Esophagus squamous epithelium (tissue), 5 donors: ENCODE measurements around the gene UBE2V1. TPM values are rescaled to one million over a fixed set of nuclear protein-coding genes. Genes with fewer than 3 reads are reported as not detected.
A peak's percentile ranks its signal among the peaks of the same experiment; 100 is the strongest.

Source experiments
- DNase-seq: peaks from one replicate; lab custom pipeline; 2025; lab: John Stamatoyannopoulos, UW
- H3K27ac ChIP-seq, 4 donors: fragments of 200-600 bp; sonication (generic); one replicate each; pipeline ENCODE4 v1.5.1; 2016 to 2019; ENCODE audit warnings: mild to moderate bottlenecking in 1 of 4
- H3K27me3 ChIP-seq, 4 donors: fragments of 200-600 bp; sonication (generic); 1 replicate in 3 of 4; 2 replicates in 1 of 4; pipeline versions ENCODE4 v1.5.1 to v1.6.0; 2017 to 2021; ENCODE audit warnings: antibody characterized with exemption in 1 of 4
- H3K36me3 ChIP-seq, 3 donors: fragments of 200-600 bp; sonication (generic); one replicate each; pipeline ENCODE4 v1.5.1; 2016 to 2019
- H3K4me1 ChIP-seq, 3 donors: fragments of 200-600 bp; sonication (generic); one replicate each; pipeline ENCODE4 v1.5.1; 2017 to 2019
- H3K4me3 ChIP-seq, 4 donors: fragments of 200-600 bp; sonication (generic); 1 replicate in 3 of 4; 2 replicates in 1 of 4; pipeline ENCODE4 v1.5.1; 2016 to 2019; ENCODE audit warnings: mild to moderate bottlenecking in 2 of 4, moderate library complexity in 1 of 4
- H3K9me3 ChIP-seq, 3 donors: fragments of 200-600 bp; sonication (generic); one replicate each; pipeline ENCODE4 v1.5.1; 2016 to 2019
- CTCF ChIP-seq, 6 experiments: fragments of 450-650 bp in 4 of 6; fragments of 200-600 bp in 2 of 6; sonication (generic) in 2 of 6; IDR thresholded peaks; one replicate each; pipeline ENCODE4 v1.5.1; 2016 to 2019; ENCODE audit warnings: antibody characterized with exemption in 6 of 6, mild to moderate bottlenecking in 4 of 6, moderate library complexity in 4 of 6
- POLR2A ChIP-seq, 4 donors: fragments of 450-650 bp; IDR thresholded peaks; one replicate each; pipeline ENCODE4 v1.6.1; 2017; ENCODE audit warnings: antibody characterized with exemption in 4 of 4, mild to moderate bottlenecking in 4 of 4, moderate library complexity in 3 of 4
- WGBS, 2 donors: methylation state at CpG; one replicate each; pipeline ENCODE4 v1.1.5; 2018; 5-methylcytosine and 5-hydroxymethylcytosine counted together
- intact Hi-C: fragments of 100-400 bp; cut with DNase I; formaldehyde crosslinking; loops from one replicate; pipeline ENCODE4 v1.15.0; 2022
- total RNA-seq, 4 donors: library from RNA; depleted of rRNA; stranded (reverse); fragments of >200 nt; gene quantifications; one replicate each; pipeline ENCODE4 v1.1.0, GENCODE V29; 2016
- donor health status: DM: yes; HTN: yes; CAD: no.

Gene UBE2V1
- total RNA-seq, 4 donors from 2014 or later, result 44.4 to 80.7 (median 63.4) TPM

- Histone ChIP-seq H3K27ac (peak overlapping the region in 3 of 4 donors; percentile 13 to 64 (median 59)), H3K9me3 (no peaks in the 10 kb centered on the region), H3K4me1 (peaks cover 0 to 86% (median 14%) of the 10 kb centered on the region in 3 donors), H3K36me3 (peaks cover 10 to 100% (median 25%) of the 10 kb centered on the region in 3 donors), H3K27me3 (no peaks in the 10 kb centered on the region), H3K4me3 (no peak overlapping the region)
- 56 to 89% methylated on average over 1 of the region's 1 CpG for WGBS, 2 donors
- DNase-seq, result no peak
- intact Hi-C loops, result no loop called here
- no peak for TF ChIP-seq POLR2A (IDR thresholded peaks at IDR 0.05)
- no peak for TF ChIP-seq CTCF (IDR thresholded peaks at IDR 0.05)
Measured at GRCh38 chr20:50130356-50130723, 17.4 kb upstream of the UBE2V1 start.

GRCh38 chr20:50129662-50130355, 16.9 kb upstream of the UBE2V1 start:
- peak overlapping the region in 3 of 4 donors; percentile 13 to 64 (median 59) for H3K27ac ChIP-seq

GRCh38 chr20:50128520-50128905, 15.6 kb upstream of the UBE2V1 start:
- Histone ChIP-seq H3K36me3 (peaks cover 18 to 100% (median 33%) of the 10 kb centered on the region in 3 donors), H3K4me3 (no peak overlapping the region), H3K27ac (peak overlapping the region in 1 of 4 donors; percentile 59), H3K4me1 (peaks cover 0 to 74% (median 10%) of the 10 kb centered on the region in 3 donors), H3K27me3 (no peaks in the 10 kb centered on the region), H3K9me3 (no peaks in the 10 kb centered on the region)
- no peak for TF ChIP-seq POLR2A (IDR thresholded peaks at IDR 0.05)
- TF ChIP-seq CTCF (IDR thresholded peaks at IDR 0.05), result no peak
- DNase-seq, result no peak
- intact Hi-C loops, result no loop called here
- 84 to 87% methylated on average over 8 of the region's 8 CpGs for WGBS, 2 donors

More at GRCh38 chr20:50129662-50130355, 16.9 kb upstream of the UBE2V1 start:
- intact Hi-C loops, result no loop called here
- no peak for DNase-seq
- Histone ChIP-seq H3K36me3 (peaks cover 15 to 100% (median 24%) of the 10 kb centered on the region in 3 donors), H3K9me3 (no peaks in the 10 kb centered on the region), H3K27me3 (no peaks in the 10 kb centered on the region), H3K4me3 (no peak overlapping the region), H3K4me1 (peaks cover 0 to 86% (median 14%) of the 10 kb centered on the region in 3 donors)
- no peak for TF ChIP-seq CTCF (IDR thresholded peaks at IDR 0.05)
- TF ChIP-seq POLR2A (IDR thresholded peaks at IDR 0.05), result no peak
- 71 to 96% methylated on average over 4 to 5 of the region's 13 CpGs for WGBS, 2 donors

GRCh38 chr20:50127587-50128519, 14.9 kb upstream of the UBE2V1 start:
- intact Hi-C loops, result no loop called here
- WGBS, 2 donors, result 74 to 80% methylated on average over 10 to 24 of the region's 28 CpGs
- H3K4me1 ChIP-seq, result peaks cover 0 to 68% (median 5%) of the 10 kb centered on the region in 3 donors
- H3K27ac ChIP-seq, result peak overlapping the region in 3 of 4 donors; percentile 51 to 73 (median 59)
- DNase-seq, result no peak
- no peak overlapping the region for H3K4me3 ChIP-seq
- H3K27me3 ChIP-seq, result no peaks in the 10 kb centered on the region
- H3K9me3 ChIP-seq, result no peaks in the 10 kb centered on the region
- H3K36me3 ChIP-seq, result peaks cover 16 to 100% (median 33%) of the 10 kb centered on the region in 3 donors
- TF ChIP-seq POLR2A (IDR thresholded peaks at IDR 0.05) (no peak), CTCF (IDR thresholded peaks at IDR 0.05) (no peak)
